RWPE1 (cell line): Measurements from ENCODE around the gene ADAMTSL3.

Experiments
- CTCF ChIA-PET: fragments of 350-600 bp; sonication (Branson Sonifier 250); formaldehyde crosslinking; extraction: SDS; loops from one replicate; lab custom pipeline; 2021; lab: Yijun Ruan, JAX
- POLR2A ChIA-PET: fragments of 400-600 bp; formaldehyde crosslinking; extraction: SDS; loops from one replicate; lab custom pipeline; 2020; ENCODE audit warnings: antibody characterized with exemption; ENCODE audit not compliant: low non-redundant PET; lab: Yijun Ruan, JAX
- DNase-seq: peaks from one replicate; pipeline ENCODE4 v3.0.0; 2012; ENCODE audit warnings: low spot score
- H3K27ac ChIP-seq: fragments of 450-650 bp; 2 replicates; pipeline ENCODE4 v1.5.1; 2017
- TF ChIP-seq, protein P1 (sequence below): fragments of 450-650 bp; conservative IDR thresholded peaks from 2 replicates; pipeline ENCODE4 v1.5.1; 2017; ENCODE audit warnings: low read depth, mild to moderate bottlenecking

Gene ADAMTSL3

DNA sequence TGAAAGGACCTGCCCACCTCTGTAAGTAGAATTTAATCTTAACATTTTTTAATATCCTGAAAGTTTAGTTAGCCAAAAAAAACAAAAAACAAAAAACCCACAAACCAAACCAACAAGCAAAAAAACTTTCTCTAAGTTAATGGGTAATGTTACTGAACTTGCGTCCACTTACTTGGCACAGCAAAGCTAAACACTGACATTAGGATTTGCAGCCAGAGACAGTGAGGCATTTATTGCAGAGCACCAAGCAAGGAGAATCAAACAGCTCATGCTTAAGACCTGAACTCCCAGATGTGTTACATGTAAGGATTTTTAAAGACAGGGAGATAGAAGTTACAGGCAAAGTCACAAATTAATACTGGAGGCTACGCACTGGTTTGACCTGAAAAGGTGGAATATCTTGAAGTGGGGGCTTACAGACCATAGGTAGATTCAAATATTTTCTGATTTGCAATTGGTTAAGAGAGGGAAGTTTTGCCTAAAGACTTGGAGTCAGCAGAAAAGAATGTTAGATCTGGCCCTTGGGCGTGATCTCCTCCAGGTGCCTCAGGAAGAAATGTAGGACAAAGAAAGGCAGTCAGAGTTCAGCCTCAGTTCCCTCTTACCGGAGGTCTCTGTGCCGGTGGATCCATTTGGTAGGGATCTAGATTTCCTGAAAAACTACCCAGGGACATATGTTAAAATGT is 205.0 kb downstream of the ADAMTSL3 start:
- no peak for DNase-seq
- TF ChIP-seq, protein P1, sequence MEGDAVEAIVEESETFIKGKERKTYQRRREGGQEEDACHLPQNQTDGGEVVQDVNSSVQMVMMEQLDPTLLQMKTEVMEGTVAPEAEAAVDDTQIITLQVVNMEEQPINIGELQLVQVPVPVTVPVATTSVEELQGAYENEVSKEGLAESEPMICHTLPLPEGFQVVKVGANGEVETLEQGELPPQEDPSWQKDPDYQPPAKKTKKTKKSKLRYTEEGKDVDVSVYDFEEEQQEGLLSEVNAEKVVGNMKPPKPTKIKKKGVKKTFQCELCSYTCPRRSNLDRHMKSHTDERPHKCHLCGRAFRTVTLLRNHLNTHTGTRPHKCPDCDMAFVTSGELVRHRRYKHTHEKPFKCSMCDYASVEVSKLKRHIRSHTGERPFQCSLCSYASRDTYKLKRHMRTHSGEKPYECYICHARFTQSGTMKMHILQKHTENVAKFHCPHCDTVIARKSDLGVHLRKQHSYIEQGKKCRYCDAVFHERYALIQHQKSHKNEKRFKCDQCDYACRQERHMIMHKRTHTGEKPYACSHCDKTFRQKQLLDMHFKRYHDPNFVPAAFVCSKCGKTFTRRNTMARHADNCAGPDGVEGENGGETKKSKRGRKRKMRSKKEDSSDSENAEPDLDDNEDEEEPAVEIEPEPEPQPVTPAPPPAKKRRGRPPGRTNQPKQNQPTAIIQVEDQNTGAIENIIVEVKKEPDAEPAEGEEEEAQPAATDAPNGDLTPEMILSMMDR, result no peak
- CTCF ChIA-PET, result no interaction called here
- POLR2A ChIA-PET, result no interaction called here
- no peak overlapping the region for H3K27ac ChIP-seq

- TF ChIP-seq, protein P1, result no peak
- no peak for DNase-seq
- ChIA-PET POLR2A (no interaction called here), CTCF (no interaction called here)
- H3K27ac ChIP-seq, result no peak overlapping the region
Observed at GRCh38 chr15:83866692-83867091, 212.8 kb downstream of the ADAMTSL3 start.

- DNase-seq, result no peak
- CTCF ChIA-PET, result no interaction called here
- POLR2A ChIA-PET, result no interaction called here
- no peak overlapping the region for H3K27ac ChIP-seq
- TF ChIP-seq, protein P1, result no peak
Observed at GRCh38 chr15:83869341-83869740, 215.4 kb downstream of the ADAMTSL3 start.

- TF ChIP-seq, protein P1, result no peak
- ChIA-PET POLR2A (no interaction called here), CTCF (no interaction called here)
- DNase-seq, result peak; percentile 63
- no peak overlapping the region for H3K27ac ChIP-seq
Observed at GRCh38 chr15:83871808-83872559, 218.1 kb downstream of the ADAMTSL3 start.

DNA sequence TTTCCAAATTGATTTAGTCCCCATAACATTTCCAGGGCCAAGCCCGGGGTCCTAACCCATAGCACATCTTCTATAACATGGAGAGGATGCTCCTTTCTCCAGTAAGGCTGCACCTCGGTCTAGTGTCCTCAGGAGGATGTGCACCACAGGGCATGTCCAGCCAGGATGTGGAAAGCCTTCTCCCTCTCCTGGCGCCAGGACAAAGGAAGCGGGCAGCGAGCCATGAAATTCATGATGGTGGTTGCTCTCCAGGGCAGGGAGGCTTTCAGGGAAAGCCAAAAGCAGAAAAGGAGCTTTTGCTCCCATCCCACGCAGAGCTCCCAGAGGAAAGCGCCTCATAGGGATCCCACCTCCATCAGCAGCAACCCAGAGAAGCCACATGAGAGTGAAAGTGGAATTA is 220.0 kb downstream of the ADAMTSL3 start:
- ChIA-PET CTCF (no interaction called here), POLR2A (no interaction called here)
- TF ChIP-seq, protein P1, result no peak

GRCh38 chr15:83880529-83880928 is 226.6 kb downstream of the ADAMTSL3 start:
- ChIA-PET CTCF (interaction anchor here (0.6 kb wide), 1 partner anchor 35 kb away, joined by 3 read pairs; no protein-coding TSS in a partner anchor), POLR2A (no interaction called here)
- no peak overlapping the region for H3K27ac ChIP-seq
- TF ChIP-seq, protein P1, result no peak
- DNase-seq, result no peak

More for the DNA sequence above, 220.0 kb downstream of the ADAMTSL3 start:
- DNase-seq, result no peak
- peak overlapping the region; percentile 24; the same call in 1 of the 2 replicates for H3K27ac ChIP-seq
